HG02588 (cell line): Measurements from ENCODE around the gene SOCS7.

Source experiments
- ATAC-seq: cut with Tn5 transposase; IDR thresholded peaks from one replicate; pipeline ENCODE4 v1.9.1; 2021; ENCODE audit warnings: mild to moderate bottlenecking, moderate library complexity; ENCODE audit not compliant: unreplicated experiment

SOCS7 gene

DNA sequence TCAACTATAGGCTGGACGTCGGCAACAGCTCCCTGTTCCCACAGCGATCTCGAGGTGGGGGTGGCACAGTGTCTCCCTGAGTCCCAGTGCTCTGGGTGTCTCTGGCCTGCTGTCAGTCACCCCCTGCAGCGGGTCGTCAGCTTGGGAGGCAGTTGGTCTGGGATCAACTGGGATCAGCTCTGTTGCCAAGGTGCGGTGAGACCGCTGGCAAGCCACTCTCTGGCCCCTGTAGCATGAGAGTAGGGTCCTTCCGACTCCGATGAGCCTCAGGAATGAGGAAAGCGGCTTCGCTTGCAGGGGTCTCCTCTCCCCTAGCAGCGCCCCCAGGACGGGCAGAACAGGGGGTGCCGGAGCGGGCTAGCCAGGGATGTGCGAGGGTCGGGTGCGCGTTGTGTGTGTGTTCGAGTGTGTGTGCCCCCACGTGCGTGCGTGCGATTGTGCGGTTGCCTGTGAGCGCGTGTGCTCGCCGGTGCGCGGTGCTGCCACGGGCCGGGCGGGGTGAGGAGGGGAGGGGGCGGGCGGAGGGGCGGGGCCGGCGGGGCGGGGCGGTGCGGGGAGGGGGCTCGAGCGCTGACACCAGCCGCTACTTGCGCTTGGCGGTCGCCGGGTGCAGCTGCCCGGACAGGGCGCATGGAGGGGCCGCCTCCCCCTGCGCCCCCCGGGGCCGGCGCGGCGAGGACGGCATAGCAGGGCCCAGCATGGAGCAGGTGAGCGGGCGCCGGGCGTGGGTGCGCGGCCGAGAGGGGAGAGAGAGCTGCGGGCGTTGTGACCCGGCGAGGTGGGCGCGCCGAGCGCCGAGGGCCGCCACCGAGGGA, 67.3 kb downstream of the SOCS7 start:
- ATAC-seq, result no peak

DNA sequence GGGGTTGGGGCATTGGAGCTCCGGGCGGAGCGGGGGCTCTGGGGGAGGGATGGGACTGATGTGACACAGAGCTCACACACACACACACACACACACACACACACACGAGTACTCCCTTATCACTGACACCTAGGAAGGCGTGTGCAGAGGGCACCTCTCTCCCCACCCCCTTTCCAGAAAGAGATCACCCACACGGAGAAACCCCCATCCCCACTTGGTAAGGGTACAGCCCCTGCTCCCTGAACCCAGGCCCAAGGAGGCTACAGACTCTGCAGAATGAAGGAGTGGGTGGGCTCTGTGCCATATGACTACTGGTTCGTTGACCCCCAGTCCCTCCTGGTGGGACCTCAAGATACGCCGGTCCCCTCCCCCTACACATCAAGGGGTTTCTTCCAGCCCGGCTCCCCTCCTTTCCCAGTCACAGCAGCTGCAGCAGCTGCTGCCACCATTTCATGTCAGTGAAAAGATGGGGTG, 67.9 kb downstream of the SOCS7 start:
- ATAC-seq, result no peak

DNA sequence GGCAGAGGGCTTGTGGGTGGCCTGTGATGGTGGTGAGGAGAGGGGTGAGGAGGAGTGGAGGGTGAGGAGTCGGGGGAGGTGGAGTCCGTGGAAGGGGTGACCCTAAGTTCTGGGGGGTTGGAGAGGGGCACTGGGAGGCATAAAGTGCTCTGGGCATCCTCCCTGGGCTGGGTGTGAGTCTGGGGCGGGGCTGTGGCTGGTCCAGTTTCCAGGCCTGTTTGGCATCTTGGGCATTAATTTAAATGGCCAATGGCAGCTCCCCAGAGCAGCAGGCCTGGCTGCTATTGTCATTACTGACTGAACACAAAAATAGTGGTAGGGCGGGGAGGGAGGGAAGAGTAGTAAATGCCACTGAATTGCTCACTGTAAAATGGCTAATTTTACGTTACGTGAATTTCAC, 68.9 kb downstream of the SOCS7 start:
- no peak for ATAC-seq

DNA sequence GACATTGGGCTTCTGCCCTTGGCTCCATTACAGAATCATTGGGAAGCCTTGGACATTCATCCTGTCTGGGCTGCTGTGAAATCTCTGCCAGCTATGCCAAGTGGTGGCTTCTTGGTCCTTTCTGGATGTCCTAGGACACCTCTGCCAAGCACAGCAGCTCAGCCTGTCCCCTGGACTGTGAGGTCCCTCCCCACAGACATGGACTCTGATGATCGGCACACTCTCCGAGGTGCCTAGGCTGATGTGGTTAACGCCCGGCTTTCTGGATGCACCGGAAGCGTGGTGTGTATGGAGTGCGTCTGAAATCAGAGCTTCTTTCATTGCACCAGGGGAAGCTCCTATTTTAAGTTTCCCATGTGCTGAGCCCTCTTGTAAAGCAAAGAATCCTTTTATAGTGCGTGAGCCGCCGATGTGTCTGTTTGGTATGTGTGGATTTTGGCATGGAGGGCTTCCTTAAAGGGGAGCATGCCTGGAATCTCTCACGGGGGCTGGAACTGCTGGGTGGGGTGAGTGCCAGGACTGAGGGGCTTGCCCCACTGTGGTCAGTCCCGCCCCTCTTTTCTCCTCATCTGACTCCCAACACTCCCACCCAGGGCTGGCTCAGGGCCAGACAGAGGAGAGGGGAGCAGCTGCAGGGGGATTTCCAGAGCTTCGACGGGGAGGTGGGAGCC, 69.7 kb downstream of the SOCS7 start:
- no peak for ATAC-seq

DNA sequence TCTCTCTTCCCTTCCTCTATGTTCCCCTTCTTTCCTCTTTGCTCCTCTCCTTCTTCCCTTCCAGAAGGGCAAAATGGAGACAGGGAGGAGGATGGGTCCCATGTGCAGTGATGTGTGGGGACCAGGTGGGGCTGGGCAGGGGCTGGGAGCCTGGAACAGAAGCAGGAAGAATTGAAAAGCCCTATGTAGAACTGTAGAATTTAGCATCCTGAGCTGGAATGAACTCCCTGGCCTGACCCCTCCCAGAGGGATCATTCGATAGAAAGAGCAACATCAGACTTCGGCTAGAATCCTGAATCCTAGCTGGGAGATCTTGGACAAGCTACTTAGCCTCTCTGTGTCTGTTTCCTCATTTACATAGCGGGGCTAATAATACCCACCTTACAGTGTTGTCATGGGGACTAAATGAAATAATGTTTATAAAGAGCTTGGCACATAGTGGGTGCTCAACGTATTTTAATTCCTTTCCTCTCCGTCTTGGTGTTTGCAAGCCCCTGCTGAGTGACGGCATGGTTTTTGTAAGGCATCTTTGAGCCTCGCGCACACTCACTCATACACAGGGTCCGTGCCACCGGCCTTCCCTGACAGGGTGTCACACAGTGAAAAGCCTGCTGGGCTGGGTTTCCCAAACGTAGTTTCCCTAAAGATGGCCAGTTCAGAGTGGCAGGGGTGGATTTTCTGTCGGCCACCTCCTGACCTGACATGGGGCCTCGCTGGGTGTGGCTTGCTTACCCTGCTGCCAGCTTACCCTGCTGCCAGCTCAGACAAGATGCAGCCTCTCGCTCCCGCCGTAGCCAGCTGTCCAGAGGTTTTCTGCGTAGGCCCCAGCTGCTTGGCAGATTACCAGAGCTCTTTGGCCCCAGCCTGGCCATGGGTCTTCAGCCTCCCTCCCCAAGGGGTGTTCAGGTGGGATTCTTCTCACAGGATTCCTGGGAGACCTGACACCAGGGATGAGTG, 70.5 kb downstream of the SOCS7 start:
- no peak for ATAC-seq

DNA sequence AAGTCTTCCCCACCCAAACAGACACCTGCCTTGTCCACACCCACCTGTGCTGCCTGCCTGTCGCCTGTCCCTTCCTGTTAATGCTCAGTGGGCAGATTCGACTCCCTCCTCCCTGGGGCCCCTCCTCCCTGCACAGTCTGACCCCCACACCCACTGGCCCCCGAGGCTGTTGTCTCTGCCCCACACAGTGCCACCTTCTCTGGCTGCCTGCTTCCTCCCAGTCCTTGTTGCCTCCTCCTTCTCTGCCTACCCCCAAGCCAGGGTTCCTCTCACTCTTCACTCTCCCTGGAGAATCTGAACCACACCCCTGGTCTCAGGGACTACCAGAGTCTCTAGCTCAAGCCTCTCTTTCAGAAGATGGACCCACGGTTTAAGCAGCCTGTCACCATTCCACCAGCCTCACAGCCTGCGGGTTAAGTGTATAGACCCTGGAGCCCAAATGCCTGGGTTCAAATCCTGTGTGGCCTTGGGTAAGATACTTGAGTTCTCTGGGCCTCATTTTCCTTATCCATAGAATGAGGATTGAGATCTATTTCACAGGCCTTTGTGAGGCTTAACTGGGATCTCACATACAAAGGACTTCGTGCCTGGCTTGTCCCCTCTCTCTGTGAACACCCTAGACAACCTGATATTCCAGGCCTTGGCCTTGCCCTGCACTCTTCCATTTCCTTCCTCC, 72.8 kb downstream of the SOCS7 start:
- ATAC-seq, result no peak

DNA sequence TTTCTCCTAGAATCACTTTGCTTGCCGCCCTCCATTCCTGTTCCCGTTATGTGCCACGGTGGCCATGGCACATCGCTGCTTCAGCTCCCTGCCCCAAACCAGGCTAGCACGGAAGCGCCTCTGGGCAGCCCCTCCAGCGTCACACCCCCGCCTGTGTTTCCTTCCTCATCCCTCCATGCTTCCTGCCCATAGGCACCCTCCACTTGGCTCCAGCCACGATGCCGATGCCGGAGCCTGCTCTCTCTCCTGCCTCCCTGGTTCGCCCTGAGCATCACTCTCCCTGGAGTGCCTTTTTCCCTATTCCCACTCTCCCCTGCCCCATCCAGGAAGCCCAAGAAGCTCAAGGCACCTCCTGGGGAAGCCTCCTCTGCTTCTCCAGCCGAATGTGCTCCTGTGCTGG, 73.4 kb downstream of the SOCS7 start:
- ATAC-seq, result no peak

DNA sequence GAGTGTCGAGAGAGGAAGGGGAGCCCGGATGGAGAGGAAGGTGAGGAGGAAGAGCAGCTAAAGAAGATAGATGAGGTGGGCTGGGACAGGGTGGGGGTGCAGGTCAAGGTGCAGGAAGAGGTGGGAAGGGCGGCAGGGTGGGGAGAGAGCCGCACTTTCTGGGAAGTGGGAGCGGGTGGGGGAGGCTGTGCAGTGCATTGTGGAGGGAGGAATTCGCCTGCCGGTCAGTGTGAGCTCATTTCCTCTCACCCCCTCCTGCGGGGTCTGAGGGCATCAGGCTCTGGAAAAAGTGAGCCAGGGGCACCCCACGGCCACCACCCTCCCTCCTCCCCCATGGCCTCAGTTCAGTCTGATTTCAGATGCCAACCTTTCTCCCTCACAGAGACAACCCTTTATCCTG, 74.1 kb downstream of the SOCS7 start:
- ATAC-seq, result no peak

DNA sequence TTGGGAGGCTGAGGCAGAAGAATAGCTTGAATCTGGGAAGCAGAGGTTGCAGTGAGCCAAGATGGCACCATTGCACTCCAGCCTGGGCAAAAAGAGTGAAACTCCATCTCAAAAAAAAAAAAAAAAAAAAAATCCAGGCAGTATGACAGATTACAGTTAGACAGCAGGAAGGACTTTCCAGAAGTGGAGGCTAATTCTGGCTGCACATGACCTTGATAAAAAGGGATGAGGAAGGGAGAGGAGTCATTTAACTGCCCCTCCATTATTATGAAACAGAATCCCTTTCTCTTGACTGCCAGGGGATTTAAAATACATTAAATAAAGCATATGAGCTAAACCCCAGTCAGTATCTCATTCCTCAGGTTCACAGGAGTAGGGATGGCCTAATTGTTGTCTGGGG, 74.8 kb downstream of the SOCS7 start:
- no peak for ATAC-seq

DNA sequence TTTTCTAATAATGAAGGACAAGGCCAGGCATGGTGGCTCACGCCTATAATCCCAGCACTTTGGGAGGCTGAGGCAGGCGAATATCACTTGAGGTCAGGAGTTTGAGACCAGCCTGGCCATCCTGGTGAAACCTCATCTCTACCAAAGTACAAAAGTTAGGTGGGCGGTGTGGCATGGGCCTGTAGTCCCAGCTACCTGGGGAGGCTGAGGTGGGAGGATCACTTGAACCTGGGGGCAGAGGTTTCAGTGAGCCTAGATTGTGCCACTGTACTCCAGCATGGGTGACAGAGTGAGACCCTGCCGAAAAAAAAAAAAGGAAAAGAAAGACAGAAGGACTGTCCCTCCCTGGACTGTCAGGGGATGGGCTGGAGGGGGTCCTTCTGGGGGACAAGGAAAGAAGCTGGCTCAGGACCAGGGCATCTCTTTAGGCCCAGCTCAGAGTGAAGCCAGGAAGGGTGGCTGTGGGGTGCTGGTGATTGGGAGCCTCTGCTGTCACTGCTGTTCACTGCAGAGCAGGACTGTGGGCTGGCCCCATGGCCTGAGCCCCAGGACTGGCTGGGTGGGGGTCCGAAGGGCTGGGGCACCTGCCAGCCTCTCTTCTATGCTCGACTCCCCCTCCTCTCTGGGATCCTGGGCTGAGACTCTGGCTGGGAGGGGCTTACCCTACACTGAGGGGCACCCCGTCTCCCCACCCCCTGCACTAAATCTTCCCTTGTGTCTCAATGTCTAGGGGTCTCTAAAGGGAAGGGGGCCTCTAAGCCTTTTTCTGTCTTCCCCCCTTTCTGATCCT, 75.7 kb downstream of the SOCS7 start:
- no peak for ATAC-seq

DNA sequence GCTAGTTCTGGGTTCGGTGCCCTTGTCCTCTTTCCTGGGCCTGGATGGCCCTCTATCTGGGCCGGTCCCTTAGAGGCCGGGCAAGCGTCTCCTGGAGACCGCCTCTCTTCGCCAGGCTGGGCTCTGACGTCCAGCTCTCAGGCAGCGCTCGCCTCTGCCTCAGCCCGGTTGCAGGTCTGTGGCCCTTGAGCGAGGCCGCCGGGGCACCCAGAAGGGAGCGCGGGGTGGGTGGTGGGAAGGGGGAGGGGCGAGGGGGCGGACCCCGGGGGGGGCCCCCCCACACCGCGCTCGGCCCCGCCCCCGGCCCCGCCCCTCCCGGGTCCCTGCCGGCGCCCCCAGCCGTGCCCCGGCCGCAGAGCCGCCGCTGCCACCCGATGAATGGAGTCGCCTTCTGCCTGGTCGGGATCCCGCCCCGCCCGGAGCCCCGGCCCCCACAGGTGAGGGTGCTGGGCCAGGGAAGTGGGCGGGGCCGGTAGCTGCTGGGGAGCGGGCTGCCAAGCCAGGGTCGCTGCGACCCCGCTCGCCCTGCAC, 76.5 kb downstream of the SOCS7 start, which contains the start of gene ARHGAP23:
ARHGAP23 (plus strand) TSS at position 353 of the 531 bp plus-strand sequence; CDS start at position 375, 22 bp downstream.
- ATAC-seq, result no peak

DNA sequence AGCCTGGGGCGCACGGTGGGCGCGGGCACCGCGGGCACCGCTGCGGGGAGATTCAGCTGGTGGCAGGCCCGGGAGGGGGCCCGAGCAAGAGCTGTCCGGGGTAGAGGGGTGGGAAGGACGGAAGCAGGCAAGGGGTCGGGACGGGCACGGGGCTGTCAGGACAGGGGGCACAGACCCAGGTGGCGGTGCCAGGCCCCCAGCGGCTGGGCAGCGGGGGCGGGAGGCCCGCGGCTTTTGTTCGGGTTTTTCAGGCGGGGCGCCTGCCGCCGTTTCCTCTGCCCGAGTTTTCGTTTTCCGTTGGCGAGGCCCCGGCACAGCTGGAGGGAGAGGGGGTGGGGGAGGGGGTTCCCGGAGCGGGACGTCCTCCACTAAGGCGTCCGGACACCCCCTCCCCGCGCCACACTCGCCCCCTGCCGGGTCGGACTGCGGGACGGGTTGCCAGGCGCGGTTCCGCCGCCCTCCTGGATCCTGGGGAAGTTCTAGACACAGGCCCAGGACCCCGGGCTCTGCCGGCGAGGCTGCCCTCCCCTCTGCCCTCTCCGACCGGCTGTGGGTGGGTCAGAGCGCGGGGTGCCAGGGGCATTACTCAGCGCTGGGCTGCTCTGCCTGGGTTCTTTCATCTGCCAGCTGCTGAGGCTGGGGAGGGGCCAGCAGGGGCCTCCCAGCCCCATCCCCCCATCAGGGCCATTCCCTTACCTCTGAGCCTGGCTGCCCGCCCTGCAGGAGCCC, 77.2 kb downstream of the SOCS7 start:
- ATAC-seq, result no peak

DNA sequence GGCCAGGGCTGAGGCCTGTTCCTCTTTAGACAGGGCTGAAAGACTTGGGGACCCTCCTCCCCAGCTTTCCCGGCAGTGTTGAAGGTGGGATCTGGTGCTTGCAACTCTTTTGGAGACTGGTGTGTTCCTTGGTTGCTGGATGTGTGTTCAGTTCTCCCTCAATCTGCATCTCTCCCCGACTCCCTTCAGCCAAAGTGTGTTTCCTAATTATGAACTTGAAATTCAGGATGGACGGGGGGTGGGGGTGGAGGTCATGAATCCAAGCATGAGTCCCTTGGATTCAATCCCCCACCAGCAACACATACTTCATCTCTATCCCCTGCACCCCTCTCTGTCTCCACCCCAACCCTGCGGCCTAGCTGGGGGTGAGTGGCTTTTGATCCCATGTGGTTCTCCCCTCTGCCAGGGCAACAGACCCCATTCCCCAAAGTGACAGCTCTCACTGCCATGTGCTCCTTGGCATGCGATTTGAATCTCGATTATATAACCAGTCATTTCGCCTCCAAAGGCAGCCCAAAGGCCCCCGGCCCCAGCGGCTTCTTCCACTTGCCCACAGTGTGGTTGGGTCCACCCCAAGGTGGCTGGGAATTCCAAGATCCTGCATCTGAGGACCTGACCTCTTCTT, 77.9 kb downstream of the SOCS7 start:
- ATAC-seq, result no peak

DNA sequence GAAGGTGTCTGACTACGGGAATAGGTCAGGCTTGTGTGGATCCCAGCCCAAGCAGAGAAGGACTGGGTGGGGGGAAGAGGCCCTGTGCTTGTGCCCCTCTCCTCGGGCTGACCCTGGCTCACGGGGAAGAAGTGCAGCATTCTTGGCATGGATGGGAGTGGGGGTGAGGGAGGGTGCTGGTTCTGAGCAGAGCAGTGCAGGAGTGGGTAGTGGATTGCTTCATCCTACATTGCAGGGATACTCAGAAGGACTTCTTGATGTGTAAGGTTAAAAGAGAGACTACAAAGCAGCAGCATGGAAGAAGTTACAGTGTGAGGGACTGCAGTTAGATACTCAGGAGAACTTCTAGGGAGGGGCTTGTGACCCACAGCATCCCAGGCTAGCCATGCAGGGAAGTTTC, 78.7 kb downstream of the SOCS7 start:
- ATAC-seq, result no peak

DNA sequence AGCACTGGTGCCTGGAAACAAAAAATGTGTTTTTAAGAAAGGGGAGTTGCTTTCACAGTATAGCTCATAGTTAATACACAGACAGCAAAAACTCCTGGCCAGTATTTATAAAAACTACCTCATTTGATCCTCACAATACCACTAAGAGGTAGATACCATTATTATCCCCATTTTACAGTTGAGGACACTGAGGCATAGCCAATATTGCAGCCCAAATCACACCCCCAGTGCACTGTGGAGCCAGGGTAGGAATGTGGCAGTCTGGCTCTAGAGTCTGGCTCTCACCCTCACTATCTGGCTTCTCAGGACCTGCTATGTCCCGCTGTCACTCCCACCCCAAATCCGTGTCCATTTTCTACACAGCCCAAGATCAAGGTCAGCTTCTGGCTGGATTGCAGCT, 79.2 kb downstream of the SOCS7 start:
- no peak for ATAC-seq

DNA sequence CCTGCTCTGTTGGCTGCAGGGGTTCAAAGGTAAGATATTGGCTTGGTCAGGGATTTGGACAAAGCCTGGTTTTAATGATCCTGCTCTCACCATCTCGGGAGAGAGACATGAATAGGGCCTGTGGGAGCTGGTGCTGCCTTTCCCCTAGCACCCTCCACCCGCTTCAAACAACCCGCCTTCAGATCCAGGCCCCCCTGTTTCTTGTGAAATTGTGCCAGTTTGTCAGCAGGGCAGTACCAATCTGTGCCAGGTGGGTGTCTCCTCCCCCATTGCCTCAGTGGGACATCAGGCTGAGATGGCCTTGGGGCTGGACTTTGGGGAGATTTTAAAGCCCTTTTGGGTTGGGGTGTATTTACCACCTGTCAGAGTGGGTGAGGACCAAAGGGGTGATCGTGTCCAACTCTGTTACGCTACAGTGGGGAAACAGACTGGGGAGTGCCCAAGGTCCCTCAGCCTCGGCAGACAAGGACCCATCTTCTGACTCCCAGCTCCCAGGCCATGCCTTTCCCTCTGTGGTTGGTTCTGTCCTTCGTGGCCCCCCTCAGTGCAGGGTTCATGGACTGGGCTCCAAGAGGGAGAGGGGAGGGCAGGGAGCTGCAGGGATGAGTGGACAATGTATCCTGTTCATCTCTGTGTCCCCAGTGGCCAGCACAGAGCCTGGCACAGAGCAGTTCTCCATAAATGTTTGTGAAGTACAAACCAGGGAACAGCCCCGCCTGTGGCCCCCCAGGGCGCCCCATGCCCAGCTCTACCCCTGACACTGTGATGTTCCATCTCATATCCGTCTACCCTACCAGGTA, 79.9 kb downstream of the SOCS7 start:
- ATAC-seq, result no peak

DNA sequence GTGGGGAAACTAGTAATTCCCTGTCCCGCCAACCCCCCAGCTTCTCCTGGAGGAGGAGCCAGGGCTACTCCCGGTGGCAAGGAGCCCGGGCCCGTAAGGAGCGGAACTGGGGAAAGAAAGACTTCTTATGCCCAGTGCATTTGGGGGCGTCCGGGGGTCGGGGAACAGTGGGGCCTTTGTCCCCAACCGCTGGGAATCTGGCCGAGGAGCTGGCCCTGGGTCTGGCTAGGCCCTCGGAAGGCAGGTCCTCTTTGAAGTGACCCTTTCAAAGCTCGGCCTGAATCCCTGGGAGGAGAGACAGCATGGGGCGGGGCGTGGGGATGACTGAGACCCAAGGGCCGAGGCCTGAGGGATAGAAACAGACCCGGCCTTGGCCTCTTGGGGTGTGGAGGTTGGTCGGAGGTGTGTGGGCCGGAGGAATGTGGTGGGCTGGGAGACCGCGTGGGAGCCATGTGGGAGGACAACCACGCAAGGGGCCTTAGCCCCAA, 82.6 kb downstream of the SOCS7 start:
- no peak for ATAC-seq
